HG03103 (cell line): Measurements from ENCODE around the gene TMEM179.
"Not testable (repeated sequence)": the region's sequence is repeated elsewhere in the genome, so short reads cannot be mapped to it uniquely, and the experiment has no call there.

Source experiments
- ATAC-seq: cut with Tn5 transposase; IDR thresholded peaks from one replicate; pipeline ENCODE4 v1.9.1; 2021; ENCODE audit warnings: low read depth; ENCODE audit not compliant: unreplicated experiment

TMEM179 gene

GRCh38 chr14:104638190-104638589 is 33.6 kb upstream of the TMEM179 start:
- ATAC-seq, result no peak

- no peak for ATAC-seq
Observed at GRCh38 chr14:104637546-104638003, 33.0 kb upstream of the TMEM179 start.

GRCh38 chr14:104636846-104637545 is 32.4 kb upstream of the TMEM179 start:
- ATAC-seq, result not testable (repeated sequence)

DNA sequence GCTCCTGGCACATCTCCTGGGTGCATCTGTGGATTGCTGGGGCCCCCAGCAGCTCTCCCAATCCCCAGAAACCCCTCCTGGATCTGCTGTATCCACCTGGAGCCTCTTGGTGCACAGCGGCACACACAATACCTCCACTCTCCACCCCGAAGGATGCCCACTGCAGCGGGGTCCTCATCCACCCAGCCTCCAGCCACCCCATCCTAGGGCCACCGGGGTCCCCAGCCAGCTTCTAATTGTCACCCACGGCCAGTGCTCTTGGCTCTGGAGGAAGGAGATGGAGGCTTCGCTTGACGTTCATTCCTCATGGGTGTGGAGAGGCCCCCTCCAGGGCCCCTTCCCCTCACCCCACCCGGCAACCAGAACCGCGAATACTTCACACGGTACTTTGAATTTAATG is 31.6 kb upstream of the TMEM179 start:
- ATAC-seq, result no peak

DNA sequence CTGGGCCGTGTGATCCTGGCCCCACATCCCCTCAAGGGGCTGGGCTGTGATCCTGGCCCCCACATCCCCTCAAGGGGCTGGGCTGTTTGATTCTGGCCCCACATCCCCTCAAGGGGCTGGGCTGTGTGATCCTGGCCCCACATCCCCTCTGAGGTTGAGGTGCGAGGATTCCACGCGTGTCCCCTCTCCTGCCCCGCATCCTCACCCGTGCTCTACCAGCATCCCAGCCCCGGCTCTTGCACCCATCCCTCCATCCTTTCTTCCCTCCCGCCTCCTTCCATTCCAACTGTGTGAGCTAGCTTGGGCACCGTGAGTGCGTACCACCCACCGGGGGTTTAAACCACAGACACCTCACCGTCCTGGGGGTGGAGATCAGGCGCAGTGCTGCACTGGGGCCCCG is 31.1 kb upstream of the TMEM179 start:
- ATAC-seq, result no peak

- no peak for ATAC-seq
Observed at GRCh38 chr14:104634886-104635570, 30.5 kb upstream of the TMEM179 start.

DNA sequence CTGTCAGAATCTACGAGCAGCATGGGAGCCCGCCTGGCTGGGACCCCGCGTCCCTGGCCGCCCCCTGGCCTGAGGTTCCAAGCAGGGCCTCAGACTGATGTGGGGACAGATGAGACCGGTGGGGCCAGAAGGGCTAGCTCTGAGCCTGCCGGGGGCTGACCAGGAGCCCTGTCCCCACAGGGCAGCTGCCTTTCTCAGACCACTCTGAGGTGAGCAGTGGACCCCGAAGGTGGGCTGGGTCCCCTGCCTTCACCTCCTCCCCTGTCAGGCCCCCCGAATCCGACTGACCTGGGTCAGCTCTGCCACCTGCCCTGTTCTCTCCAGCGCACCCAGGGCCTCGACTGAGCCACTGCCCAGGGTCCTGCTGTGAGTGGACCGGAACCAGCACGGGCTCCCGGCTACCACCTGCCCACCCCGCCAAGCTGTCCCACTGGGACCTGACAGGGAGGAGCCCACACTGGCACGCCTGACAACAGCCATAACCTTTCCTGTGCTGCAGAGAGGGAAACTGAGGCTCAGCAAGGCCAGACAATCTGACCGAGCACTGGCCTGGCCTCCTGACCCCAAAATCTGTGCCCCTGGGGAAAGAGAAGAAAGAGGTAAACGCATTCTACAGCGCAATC is 29.7 kb upstream of the TMEM179 start:
- no peak for ATAC-seq

GRCh38 chr14:104633276-104634137 is 28.9 kb upstream of the TMEM179 start:
- no peak for ATAC-seq

DNA sequence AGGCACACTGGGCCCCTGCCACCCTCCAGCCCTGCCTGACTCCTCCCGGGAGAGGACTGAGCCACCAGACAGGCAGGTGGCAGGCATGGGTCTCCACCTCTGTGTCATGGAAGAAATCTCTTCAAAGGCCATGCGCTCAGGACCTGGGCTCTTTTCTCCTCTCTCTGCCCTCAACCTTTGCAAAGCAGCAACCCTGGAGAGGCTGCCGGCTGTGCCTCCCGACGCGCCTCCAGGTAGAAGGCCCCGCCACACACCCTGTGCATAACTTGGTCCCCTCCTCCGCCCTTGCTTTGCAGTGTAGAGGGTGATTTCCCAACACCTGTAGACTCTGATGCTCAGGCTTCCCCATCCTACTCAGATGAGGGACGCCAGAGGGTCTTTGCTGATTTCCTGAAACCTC is 28.2 kb upstream of the TMEM179 start:
- no peak for ATAC-seq

DNA sequence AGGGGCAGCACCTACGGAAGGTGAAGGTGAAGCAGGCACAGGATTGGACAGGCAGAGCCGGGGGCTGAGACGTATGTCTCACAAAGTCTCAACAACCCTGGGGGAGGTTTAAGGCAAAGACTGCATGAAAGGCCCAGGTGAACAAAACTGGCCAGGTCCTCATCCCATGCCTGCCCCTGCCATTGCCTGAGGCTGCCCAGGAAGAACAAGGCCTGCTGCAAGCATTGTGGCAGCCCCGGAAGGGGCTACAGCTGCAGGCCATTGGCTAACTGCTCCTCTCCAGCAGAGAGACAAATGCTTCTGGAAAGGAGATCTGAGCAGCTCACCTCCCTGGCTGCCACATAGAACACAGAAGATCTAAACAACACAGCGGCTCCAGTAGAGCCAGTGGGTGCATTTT is 20.4 kb upstream of the TMEM179 start:
- no peak for ATAC-seq

- ATAC-seq, result no peak
Observed at GRCh38 chr14:104614126-104614812, 9.7 kb upstream of the TMEM179 start.

DNA sequence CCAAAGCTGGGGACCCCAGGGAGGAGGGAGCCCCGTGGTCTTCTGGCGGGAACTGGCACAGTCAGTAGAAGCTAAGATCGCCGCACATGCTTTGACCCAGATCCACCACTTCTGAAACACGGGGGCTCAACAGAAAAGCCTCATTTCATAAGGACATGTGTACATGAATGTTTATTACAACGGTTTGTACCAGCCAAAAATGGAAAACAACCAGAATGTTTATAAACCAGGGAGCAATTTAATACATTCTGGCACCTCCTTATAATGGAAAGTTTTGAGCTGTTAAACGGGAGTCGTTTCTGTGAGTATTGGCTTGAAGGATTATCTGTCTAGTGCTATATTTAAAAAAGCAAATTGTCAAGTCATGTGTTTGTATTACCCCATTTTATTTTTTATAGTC is 7.3 kb upstream of the TMEM179 start:
- no peak for ATAC-seq

DNA sequence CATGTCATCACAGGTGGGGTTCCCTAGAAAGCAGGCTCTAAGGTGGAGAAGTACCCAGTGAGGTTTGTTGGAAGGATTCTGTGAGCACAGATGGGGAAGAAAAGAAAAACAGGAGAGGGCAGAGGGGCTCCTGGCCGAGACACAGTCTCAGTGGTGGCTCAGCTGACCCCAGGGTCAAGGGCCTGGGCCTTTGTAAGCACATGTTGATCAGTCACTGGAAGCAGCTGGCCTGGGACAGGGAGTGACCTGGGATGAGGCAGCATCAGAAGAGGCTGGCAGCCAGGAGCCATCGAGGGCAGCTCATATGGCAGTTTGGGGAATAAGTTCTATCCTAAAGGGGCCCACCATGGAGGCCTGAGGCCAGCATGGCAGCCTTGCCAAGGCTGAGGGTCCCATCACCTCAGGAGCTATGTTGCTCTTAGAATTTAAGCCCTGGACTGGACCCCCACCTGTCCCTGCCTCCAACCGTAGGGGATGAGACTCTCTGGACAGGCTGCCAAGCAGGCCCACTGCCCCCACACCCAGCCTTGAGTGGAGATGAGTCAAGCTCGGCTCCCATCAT is 6.3 kb upstream of the TMEM179 start:
- ATAC-seq, result no peak

GRCh38 chr14:104609666-104610065 is 5.1 kb upstream of the TMEM179 start:
- no peak for ATAC-seq

- no peak for ATAC-seq
Observed at GRCh38 chr14:104603711-104604401, 716 bp downstream of the TMEM179 start.

DNA sequence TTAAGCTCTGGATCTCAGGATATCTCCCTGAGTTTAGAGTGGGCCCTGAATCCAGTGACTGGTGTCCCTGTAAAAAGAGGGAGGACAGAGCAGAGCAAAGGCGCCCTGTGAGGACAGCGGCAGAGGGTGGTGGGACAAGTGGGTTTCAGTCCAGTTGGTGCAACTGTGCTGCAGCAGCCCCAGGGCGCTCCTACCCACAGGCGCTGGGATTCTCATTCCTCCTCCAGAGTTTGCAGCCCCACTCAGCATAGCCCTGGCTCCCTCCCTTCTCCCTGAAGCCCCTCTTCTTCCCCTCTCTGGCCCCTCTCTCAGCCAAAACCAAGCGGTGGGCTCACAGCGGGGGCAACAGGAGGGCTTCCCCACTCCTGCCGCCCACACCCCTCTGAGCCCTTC is 1.6 kb downstream of the TMEM179 start:
- no peak for ATAC-seq

DNA sequence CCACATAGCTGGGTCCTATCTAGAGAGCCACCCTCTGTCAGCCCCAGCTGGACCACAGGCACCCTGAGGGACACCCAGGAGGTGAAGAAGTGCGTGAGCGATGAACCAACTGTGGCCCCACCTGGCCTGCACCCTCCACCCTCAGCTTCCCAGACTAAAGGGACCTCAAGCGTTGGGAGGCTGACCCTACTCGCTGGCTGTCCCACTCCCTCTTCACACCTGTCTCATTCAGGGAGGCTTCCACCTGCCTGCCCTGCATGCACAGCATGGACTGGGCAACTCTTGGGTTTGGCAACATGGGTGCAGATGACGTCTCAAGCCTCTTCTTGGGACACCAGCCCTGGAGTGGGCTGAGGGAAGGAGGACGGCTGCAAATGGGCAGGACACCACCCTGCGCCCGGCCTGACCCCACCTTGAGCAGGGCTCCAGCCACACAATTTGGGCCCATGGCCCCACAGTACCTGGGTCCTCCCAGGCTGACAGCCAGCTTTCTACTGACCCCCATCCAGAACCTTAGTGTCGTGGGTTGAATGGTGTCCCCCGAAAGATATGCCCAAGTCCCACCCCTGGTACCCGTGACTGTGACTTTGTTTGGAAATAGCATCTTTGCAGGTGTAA is 2.1 kb downstream of the TMEM179 start:
- no peak for ATAC-seq

- no peak for ATAC-seq
Observed at GRCh38 chr14:104601786-104602185, 2.8 kb downstream of the TMEM179 start.

DNA sequence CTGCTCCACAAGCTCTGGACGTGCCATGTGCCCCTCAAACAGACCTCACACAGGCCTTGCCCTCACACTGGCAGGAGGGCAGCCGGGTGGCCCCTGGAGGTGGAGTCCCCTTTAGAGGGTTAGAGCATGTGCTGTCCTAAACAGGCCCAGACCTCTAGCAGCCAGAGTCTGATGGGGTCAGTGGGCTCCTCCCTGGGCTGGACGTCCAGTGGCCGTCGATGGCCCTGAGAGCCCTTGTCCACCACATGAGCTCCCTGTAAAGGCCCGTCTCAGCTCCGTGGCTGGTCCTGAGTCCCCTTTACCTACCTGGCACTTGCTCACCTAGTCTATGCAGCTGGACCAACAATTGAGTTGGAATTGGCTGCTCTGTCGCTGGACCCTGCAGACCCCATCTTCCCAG is 3.8 kb downstream of the TMEM179 start:
- ATAC-seq, result no peak
